Gastroesophageal sphincter (tissue), 3 donors: ENCODE measurements around the gene HYI.
A peak's percentile ranks its signal among the peaks of the same experiment; 100 is the strongest.

Experiments used
- CTCF ChIP-seq, 4 experiments: fragments of 200-600 bp in 2 of 4; fragments of 450-650 bp in 2 of 4; sonication (generic) in 1 of 4; IDR thresholded peaks; one replicate each; pipeline ENCODE4 v1.5.1; 2017 to 2019; ENCODE audit warnings: antibody characterized with exemption in 4 of 4, mild to moderate bottlenecking in 2 of 4, moderate library complexity in 2 of 4
- POLR2A ChIP-seq, 2 donors: fragments of 450-650 bp; IDR thresholded peaks; one replicate each; pipeline ENCODE4 v1.6.1; 2017; ENCODE audit warnings: antibody characterized with exemption in 2 of 2, mild to moderate bottlenecking in 2 of 2, moderate library complexity in 1 of 2
- POLR2AphosphoS5 ChIP-seq: sonication (generic); formaldehyde crosslinking; IDR thresholded peaks from one replicate; pipeline ENCODE4 v1.6.1; 2017; ENCODE audit warnings: antibody characterized with exemption

- TF ChIP-seq POLR2A (IDR thresholded peaks at IDR 0.05) (peak; percentile 13 to 35), POLR2AphosphoS5 (peak; percentile 31), CTCF (IDR thresholded peaks at IDR 0.05) (no peak)
Observed at GRCh38 chr1:43453442-43454269, at the start of gene HYI.
